ENCODE results near the gene RAB25. TPM values are rescaled to one million over a fixed set of nuclear protein-coding genes. Genes with fewer than 3 reads are reported as not detected.

The RAB25 gene
- total RNA-seq, 1 donor from 2014 or later = 3.1 TPM

DNA sequence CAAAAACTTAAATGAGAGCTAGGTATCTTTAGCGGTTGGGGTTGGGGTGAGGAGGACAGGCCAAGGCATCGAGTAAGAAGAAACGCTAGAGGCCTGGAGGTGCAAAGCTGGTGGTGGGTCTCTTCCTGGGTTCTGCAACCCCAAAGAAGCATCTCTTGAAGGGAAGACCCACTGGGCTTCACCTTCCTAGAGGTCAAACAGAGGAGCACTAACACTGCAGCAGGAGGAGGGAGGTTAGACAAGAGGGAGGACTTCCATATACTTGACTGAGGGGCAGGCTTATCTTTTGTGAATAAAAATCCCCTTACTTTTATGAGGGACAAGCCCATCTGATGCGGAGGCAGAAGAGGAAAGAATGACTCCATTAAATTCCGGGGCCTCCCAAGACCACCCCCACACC is 18.8 kb downstream of the RAB25 start:
- Histone ChIP-seq H3K36me3 (ENCODE audit: insufficient read depth, low read length) (peaks cover 2% of the 10 kb centered on the region), H3K4me1 (ENCODE audit: insufficient read depth, low read length) (peaks cover 37% of the 10 kb centered on the region), H4K20me1 (ENCODE audit: insufficient read depth, low read length) (peaks cover 75% of the 10 kb centered on the region), H3K9ac (ENCODE audit: low read length) (peak overlapping the region; percentile 94), H3K79me2 (ENCODE audit: insufficient read depth, low read length) (peaks cover 93% of the 10 kb centered on the region), H3K4me2 (ENCODE audit: low read length) (peak overlapping the region; percentile 94), H2AFZ (ENCODE audit: low read depth, low read length) (no peak overlapping the region), H3K4me3 (ENCODE audit: insufficient read depth, low read depth, low read length) (peak overlapping the region; percentile 91), H3K9me3 (ENCODE audit: insufficient read depth, low read depth, low read length) (no peaks in the 10 kb centered on the region), H3K27ac (ENCODE audit: low read depth, low read length) (no peak overlapping the region), H3K27me3 (ENCODE audit: insufficient read depth, low read length) (no peaks in the 10 kb centered on the region)
- Mint-ChIP-seq H3K9me3 (ENCODE audit: unreplicated experiment) (no peaks in the 10 kb centered on the region), H3K4me1 (ENCODE audit: low read depth, unreplicated experiment) (peaks cover 40% of the 10 kb centered on the region), H3K27me3 (ENCODE audit: low read depth, unreplicated experiment) (no peaks in the 10 kb centered on the region), H3K4me3 (ENCODE audit: unreplicated experiment) (peak overlapping the region; percentile 97), H3K36me3 (ENCODE audit: low read depth, unreplicated experiment) (peaks cover 18% of the 10 kb centered on the region), H3K27ac (ENCODE audit: unreplicated experiment) (peak overlapping the region; percentile 34)
- FAIRE-seq (no peak), DNase-seq (ENCODE audit: low read depth) (no peak)
- no peak for TF ChIP-seq EZH2 (IDR thresholded peaks at IDR 0.05; ENCODE audit: insufficient read depth, low read length)
- TF ChIP-seq, protein P1, sequence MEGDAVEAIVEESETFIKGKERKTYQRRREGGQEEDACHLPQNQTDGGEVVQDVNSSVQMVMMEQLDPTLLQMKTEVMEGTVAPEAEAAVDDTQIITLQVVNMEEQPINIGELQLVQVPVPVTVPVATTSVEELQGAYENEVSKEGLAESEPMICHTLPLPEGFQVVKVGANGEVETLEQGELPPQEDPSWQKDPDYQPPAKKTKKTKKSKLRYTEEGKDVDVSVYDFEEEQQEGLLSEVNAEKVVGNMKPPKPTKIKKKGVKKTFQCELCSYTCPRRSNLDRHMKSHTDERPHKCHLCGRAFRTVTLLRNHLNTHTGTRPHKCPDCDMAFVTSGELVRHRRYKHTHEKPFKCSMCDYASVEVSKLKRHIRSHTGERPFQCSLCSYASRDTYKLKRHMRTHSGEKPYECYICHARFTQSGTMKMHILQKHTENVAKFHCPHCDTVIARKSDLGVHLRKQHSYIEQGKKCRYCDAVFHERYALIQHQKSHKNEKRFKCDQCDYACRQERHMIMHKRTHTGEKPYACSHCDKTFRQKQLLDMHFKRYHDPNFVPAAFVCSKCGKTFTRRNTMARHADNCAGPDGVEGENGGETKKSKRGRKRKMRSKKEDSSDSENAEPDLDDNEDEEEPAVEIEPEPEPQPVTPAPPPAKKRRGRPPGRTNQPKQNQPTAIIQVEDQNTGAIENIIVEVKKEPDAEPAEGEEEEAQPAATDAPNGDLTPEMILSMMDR (IDR thresholded peaks at IDR 0.05; ENCODE audit: insufficient read depth, low read depth, low read length) = no peak

DNA sequence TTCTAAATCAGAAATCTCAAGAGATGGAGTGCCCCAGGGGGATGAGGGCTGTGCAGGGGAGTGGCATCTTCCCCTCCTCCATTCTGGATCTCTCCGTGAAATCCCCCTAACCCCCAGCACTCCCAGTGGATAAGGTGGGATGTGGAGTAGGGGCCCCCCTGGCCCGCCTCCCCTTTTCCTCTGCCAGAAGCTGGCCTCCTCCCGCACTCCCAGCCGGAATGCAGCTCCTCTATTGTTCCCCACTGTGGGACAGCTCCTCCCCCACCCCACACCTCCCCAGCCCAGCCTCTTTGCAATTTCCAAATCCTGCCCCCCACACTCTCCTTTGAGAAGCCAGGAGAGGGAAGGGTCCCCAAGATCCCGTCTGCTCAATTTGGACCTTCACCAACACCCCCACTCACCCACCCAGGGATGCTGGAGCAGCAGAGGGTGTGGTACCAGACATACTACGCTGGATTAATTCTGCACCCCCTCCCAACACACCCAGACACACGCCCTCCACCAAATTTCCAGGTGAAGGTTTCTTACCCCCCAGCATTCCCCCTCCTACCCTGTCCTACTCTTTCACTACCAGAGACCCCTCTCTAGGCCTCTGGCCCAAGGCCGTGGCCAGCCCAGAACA is 19.4 kb downstream of the RAB25 start:
- H3K9me3 ChIP-seq (ENCODE audit: insufficient read depth, low read depth, low read length) = no peaks in the 10 kb centered on the region

More for the DNA sequence above, 19.4 kb downstream of the RAB25 start:
- Histone ChIP-seq H4K20me1 (ENCODE audit: insufficient read depth, low read length) (peaks cover 75% of the 10 kb centered on the region), H3K4me2 (ENCODE audit: low read length) (peak overlapping the region; percentile 94), H3K36me3 (ENCODE audit: insufficient read depth, low read length) (peaks cover 2% of the 10 kb centered on the region), H3K27ac (ENCODE audit: low read depth, low read length) (peak overlapping the region; percentile 57), H3K4me3 (ENCODE audit: insufficient read depth, low read depth, low read length) (peak overlapping the region; percentile 91), H2AFZ (ENCODE audit: low read depth, low read length) (no peak overlapping the region), H3K27me3 (ENCODE audit: insufficient read depth, low read length) (no peaks in the 10 kb centered on the region), H3K9ac (ENCODE audit: low read length) (peak overlapping the region; percentile 94), H3K79me2 (ENCODE audit: insufficient read depth, low read length) (peaks cover 93% of the 10 kb centered on the region), H3K4me1 (ENCODE audit: insufficient read depth, low read length) (peaks cover 37% of the 10 kb centered on the region)
- no peak for FAIRE-seq
- no peaks in the 10 kb centered on the region for H3K9me3 Mint-ChIP-seq (ENCODE audit: unreplicated experiment)
- peaks cover 40% of the 10 kb centered on the region for H3K4me1 Mint-ChIP-seq (ENCODE audit: low read depth, unreplicated experiment)
- H3K27ac Mint-ChIP-seq (ENCODE audit: unreplicated experiment) = peak overlapping the region; percentile 77
- DNase-seq (ENCODE audit: low read depth) = no peak
- TF ChIP-seq, protein P1 (IDR thresholded peaks at IDR 0.05; ENCODE audit: insufficient read depth, low read depth, low read length) = no peak
- no peak for TF ChIP-seq EZH2 (IDR thresholded peaks at IDR 0.05; ENCODE audit: insufficient read depth, low read length)
- peak overlapping the region; percentile 97 for H3K4me3 Mint-ChIP-seq (ENCODE audit: unreplicated experiment)
- H3K36me3 Mint-ChIP-seq (ENCODE audit: low read depth, unreplicated experiment) = peaks cover 17% of the 10 kb centered on the region
- H3K27me3 Mint-ChIP-seq (ENCODE audit: low read depth, unreplicated experiment) = no peaks in the 10 kb centered on the region

Measured in astrocyte (in vitro differentiated cells and primary cell).